ENCODE results near the gene RAB27A. TPM values are rescaled to one million over a fixed set of nuclear protein-coding genes. Genes with fewer than 3 reads are reported as not detected.

Gene RAB27A
- total RNA-seq, 2 donors from 2014 or later, result 9.6 to 9.9 TPM

DNA sequence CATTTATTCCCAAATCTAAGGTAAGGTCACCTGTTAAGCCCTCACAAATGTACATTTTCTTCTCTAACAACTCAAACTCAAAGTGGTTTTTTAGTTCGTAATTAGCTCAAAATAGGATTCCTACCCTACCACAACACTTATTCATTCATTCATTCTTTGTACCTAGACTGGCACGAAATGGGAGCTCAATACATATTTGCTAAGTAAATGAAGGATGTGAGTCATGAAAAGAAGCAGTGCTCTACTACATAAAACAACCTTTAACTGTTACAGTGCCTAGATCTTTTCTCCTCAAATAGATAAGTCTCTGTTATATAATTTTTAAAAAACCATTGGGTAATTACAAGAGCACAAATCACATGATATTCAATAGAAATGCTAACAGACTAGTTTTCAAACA, 105.9 kb downstream of the RAB27A start:
- Histone ChIP-seq H3K4me1 (no peaks in the 10 kb centered on the region), H3K9me3 (no peaks in the 10 kb centered on the region), H3K36me3 (replicated peaks in 1 of 2; ENCODE audit: insufficient read depth in 1 of 2, low read depth in 2 of 2) (peaks cover 6 to 19% of the 10 kb centered on the region in 2 donors), H3K4me3 (no peak overlapping the region), H3K27me3 (no peaks in the 10 kb centered on the region), H3K27ac (no peak overlapping the region)
- 69 to 70% methylated on average over 2 of the region's 2 CpGs for WGBS, 2 donors
- DNase-seq (no peak), ATAC-seq (no peak)
- intact Hi-C loops (cut with DNase I), result no loop called here
- no peak for TF ChIP-seq POLR2A (IDR thresholded peaks at IDR 0.05)
- TF ChIP-seq, protein P1, sequence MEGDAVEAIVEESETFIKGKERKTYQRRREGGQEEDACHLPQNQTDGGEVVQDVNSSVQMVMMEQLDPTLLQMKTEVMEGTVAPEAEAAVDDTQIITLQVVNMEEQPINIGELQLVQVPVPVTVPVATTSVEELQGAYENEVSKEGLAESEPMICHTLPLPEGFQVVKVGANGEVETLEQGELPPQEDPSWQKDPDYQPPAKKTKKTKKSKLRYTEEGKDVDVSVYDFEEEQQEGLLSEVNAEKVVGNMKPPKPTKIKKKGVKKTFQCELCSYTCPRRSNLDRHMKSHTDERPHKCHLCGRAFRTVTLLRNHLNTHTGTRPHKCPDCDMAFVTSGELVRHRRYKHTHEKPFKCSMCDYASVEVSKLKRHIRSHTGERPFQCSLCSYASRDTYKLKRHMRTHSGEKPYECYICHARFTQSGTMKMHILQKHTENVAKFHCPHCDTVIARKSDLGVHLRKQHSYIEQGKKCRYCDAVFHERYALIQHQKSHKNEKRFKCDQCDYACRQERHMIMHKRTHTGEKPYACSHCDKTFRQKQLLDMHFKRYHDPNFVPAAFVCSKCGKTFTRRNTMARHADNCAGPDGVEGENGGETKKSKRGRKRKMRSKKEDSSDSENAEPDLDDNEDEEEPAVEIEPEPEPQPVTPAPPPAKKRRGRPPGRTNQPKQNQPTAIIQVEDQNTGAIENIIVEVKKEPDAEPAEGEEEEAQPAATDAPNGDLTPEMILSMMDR (IDR thresholded peaks at IDR 0.05), result no peak

- Histone ChIP-seq H3K27me3 (no peaks in the 10 kb centered on the region), H3K36me3 (replicated peaks in 1 of 2; ENCODE audit: insufficient read depth in 1 of 2, low read depth in 2 of 2) (peaks cover under 1 to 17% of the 10 kb centered on the region in 2 donors), H3K4me1 (no peaks in the 10 kb centered on the region), H3K27ac (no peak overlapping the region), H3K9me3 (no peaks in the 10 kb centered on the region), H3K4me3 (no peak overlapping the region)
- ATAC-seq (no peak), DNase-seq (no peak)
- TF ChIP-seq POLR2A (IDR thresholded peaks at IDR 0.05), result no peak
- TF ChIP-seq, protein P1 (IDR thresholded peaks at IDR 0.05), result no peak
- intact Hi-C loops (cut with DNase I), result no loop called here
These were observed 110.5 kb downstream of the RAB27A start for GRCh38 chr15:55179141-55179540.

DNA sequence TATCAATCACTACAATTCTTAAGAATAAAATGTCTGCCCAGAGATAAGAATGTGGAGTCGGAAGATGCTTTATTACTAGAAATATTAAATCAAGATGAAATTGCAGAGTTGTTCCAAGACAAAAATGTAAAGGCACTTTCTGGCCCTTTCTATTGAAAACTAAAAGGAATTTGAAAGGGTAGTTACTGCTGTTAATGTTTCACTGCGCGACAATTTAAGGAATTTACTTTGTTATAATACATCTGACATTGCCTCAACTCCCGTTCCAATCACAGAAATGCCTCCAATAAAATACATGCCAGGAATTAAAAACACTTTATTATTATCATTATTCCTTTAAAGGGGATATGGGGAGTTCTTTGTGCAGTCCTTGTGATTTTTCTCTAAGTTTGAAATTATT, 119.3 kb downstream of the RAB27A start:
- Histone ChIP-seq H3K4me1 (no peaks in the 10 kb centered on the region), H3K27ac (peak overlapping the region in 1 of 4 donors; percentile 21), H3K36me3 (replicated peaks in 1 of 2; ENCODE audit: insufficient read depth in 1 of 2, low read depth in 2 of 2) (no peaks in the 10 kb centered on the region), H3K4me3 (no peak overlapping the region), H3K27me3 (no peaks in the 10 kb centered on the region), H3K9me3 (no peaks in the 10 kb centered on the region)
- 42 to 45% methylated on average over 4 of the region's 4 CpGs for WGBS, 2 donors
- ATAC-seq (no peak), DNase-seq (no peak)
- intact Hi-C loops (cut with DNase I), result no loop called here
- TF ChIP-seq, protein P1 (IDR thresholded peaks at IDR 0.05), result no peak
- TF ChIP-seq POLR2A (IDR thresholded peaks at IDR 0.05), result no peak

- Histone ChIP-seq H3K9me3 (no peaks in the 10 kb centered on the region), H3K27me3 (no peaks in the 10 kb centered on the region), H3K4me3 (no peak overlapping the region), H3K36me3 (replicated peaks in 1 of 2; ENCODE audit: insufficient read depth in 1 of 2, low read depth in 2 of 2) (no peaks in the 10 kb centered on the region), H3K27ac (no peak overlapping the region), H3K4me1 (no peaks in the 10 kb centered on the region)
- ATAC-seq, result peak; percentile 40
- 65 to 66% methylated on average over 11 of the region's 11 CpGs for WGBS, 2 donors
- no peak for TF ChIP-seq POLR2A (IDR thresholded peaks at IDR 0.05)
- TF ChIP-seq, protein P1 (IDR thresholded peaks at IDR 0.05), result peak; percentile 43 to 66 (median 56)
- peak; percentile 51 to 59 (median 57) for DNase-seq
- intact Hi-C loops (cut with DNase I), result no loop called here
These were observed 121.2 kb downstream of the RAB27A start for GRCh38 chr15:55168350-55168974.

DNA sequence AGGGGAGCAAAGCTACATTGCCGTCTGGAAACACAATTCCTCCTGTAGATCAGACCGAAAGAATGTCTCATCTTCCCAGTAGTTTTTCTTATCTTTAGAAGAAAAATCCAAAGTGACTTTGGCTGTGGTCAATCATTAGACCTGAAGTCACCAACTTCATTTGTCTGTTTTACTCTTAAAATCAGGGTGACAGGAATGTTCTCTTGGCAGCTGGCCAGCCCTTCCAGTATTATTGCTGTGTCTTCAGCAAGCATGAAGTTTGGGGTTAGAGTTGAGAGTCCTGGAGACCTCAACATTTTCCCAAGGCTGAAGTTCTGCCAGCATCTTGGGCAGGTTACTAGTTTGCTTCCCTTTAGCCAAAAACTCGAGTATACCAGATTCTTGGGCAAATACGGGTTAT, 125.3 kb downstream of the RAB27A start:
- H3K4me3 ChIP-seq, result no peak overlapping the region
- H3K9me3 ChIP-seq, result no peaks in the 10 kb centered on the region
- TF ChIP-seq, protein P1 (IDR thresholded peaks at IDR 0.05), result no peak
- no peak for TF ChIP-seq POLR2A (IDR thresholded peaks at IDR 0.05)
- 64 to 66% methylated on average over 4 of the region's 4 CpGs for WGBS, 2 donors
- intact Hi-C loops (cut with DNase I), result no loop called here
- H3K27me3 ChIP-seq, result no peaks in the 10 kb centered on the region
- ATAC-seq (no peak), DNase-seq (peak in 1 of 4 donors; percentile 8)
- no peaks in the 10 kb centered on the region for H3K36me3 ChIP-seq (replicated peaks in 1 of 2; ENCODE audit: insufficient read depth in 1 of 2, low read depth in 2 of 2)
- no peaks in the 10 kb centered on the region for H3K4me1 ChIP-seq
- no peak overlapping the region for H3K27ac ChIP-seq

Data from body of pancreas (tissue), 4 donors.